Panc1 (cell line): ENCODE data around the gene TCTN3. TPM values are rescaled to one million over a fixed set of nuclear protein-coding genes. Genes with fewer than 3 reads are reported as not detected.

Experiments used
- ATAC-seq: fragments of 200-7000 bp; cut with Tn5 transposase; 2 replicates; pipeline ENCODE4 v1.9.1; 2020; ENCODE audit warnings: mild to moderate bottlenecking, moderate library complexity
- BruUV-seq: library from RNA; stranded (reverse); fragments of 400-500 nt; replicated peaks from 2 replicates; lab custom pipeline; 2021; lab: Mats Ljungman, UMichigan
- CTCF ChIA-PET: fragments of 300-600 bp; sonication (Branson Sonifier 250); formaldehyde crosslinking; loops from one replicate; lab custom pipeline; 2022; ENCODE audit warnings: antibody characterized with exemption; lab: Charles Lee
- POLR2A ChIA-PET: fragments of 300-600 bp; sonication (Branson Sonifier 250); formaldehyde crosslinking; loops from one replicate; lab custom pipeline; 2022; ENCODE audit warnings: antibody characterized with exemption; lab: Charles Lee
- DNase-seq: peaks from one replicate; pipeline ENCODE4 v3.0.0-alpha.2; 2010; ENCODE audit warnings: low read depth, low spot score
- H3K27ac ChIP-seq: 2 replicates; pipeline ENCODE4 v1.5.1; 2011; ENCODE audit warnings: mild to moderate bottlenecking, low read length, inconsistent platforms
- H3K27me3 ChIP-seq: fragments of 200-500 bp; sonication (Bioruptor generic); 2 replicates; pipeline ENCODE4 v1.6.0; 2014; ENCODE audit warnings: low read length, inconsistent platforms; ENCODE audit not compliant: control insufficient read depth, insufficient read depth
- H3K36me3 ChIP-seq: fragments of 200-500 bp; sonication (Bioruptor generic); 2 replicates; pipeline ENCODE4 v1.5.1; 2014; ENCODE audit warnings: inconsistent platforms, mild to moderate bottlenecking, low read length, moderate library complexity; ENCODE audit not compliant: control insufficient read depth, insufficient read depth
- H3K4me1 ChIP-seq: 2 replicates; pipeline ENCODE4 v1.5.1; 2011; ENCODE audit warnings: inconsistent platforms, mild to moderate bottlenecking, low read length, moderate library complexity; ENCODE audit not compliant: control insufficient read depth, insufficient read depth
- H3K4me3 ChIP-seq, 2 experiments: 2 replicates each; pipeline ENCODE4 v1.5.1; 2011 to 2012; ENCODE audit warnings: low read depth in 2 of 2, low read length in 2 of 2, mild to moderate bottlenecking in 2 of 2, inconsistent platforms in 1 of 2, moderate library complexity in 1 of 2
- H3K9me3 ChIP-seq: fragments of 200-500 bp; sonication (Bioruptor generic); 2 replicates; pipeline ENCODE4 v1.5.1; 2014; ENCODE audit warnings: low read depth, mild to moderate bottlenecking, inconsistent platforms, low read length, moderate library complexity; ENCODE audit not compliant: control insufficient read depth, insufficient read depth
- POLR2AphosphoS5 ChIP-seq: IDR thresholded peaks from 2 replicates; pipeline ENCODE4 v1.6.1; 2012; ENCODE audit warnings: mild to moderate bottlenecking, low read depth, low read length, moderate library complexity
- SIN3A ChIP-seq: IDR thresholded peaks from 2 replicates; pipeline ENCODE4 v1.6.1; 2012; ENCODE audit warnings: low read depth, mild to moderate bottlenecking, low read length, moderate library complexity, borderline replicate concordance; ENCODE audit not compliant: insufficient read depth
- TCF7L2 ChIP-seq: IDR thresholded peaks from 2 replicates; pipeline ENCODE4 v1.6.1; 2011; ENCODE audit warnings: mild to moderate bottlenecking, low read depth, low read length, inconsistent platforms
- in situ Hi-C: cut with HindIII; loops from 2 replicates; pipeline ENCODE4 v1.10.0; 2016; ENCODE audit warnings: low sequenced_read_pairs, low pct_unique_long_range_greater_than_20kb
- intact Hi-C: fragments of 100-400 bp; cut with micrococcal nuclease; formaldehyde crosslinking; loops from one replicate; pipeline ENCODE4 v1.10.0; 2022; ENCODE audit not compliant: unreplicated experiment
- total RNA-seq: library from RNA; stranded (reverse); gene quantifications from one replicate; pipeline ENCODE4 v1.2.1, GENCODE V29; 2021; ENCODE audit not compliant: unreplicated experiment
- TF ChIP-seq, protein P1 (sequence below), 2 experiments: IDR thresholded peaks; 2 replicates each; pipeline ENCODE4 v1.6.1; 2011 to 2012; ENCODE audit warnings: low read depth in 2 of 2, control low read depth in 1 of 2, low read length in 1 of 2, mild to moderate bottlenecking in 1 of 2, moderate library complexity in 1 of 2; ENCODE audit not compliant: insufficient read depth in 1 of 2
- TF ChIP-seq, protein P2 (sequence below): fragments of 450-650 bp; IDR thresholded peaks from 2 replicates; pipeline ENCODE4 v1.5.1; 2017; ENCODE audit warnings: mild to moderate bottlenecking

TCTN3 gene
- total RNA-seq, 1 experiment from 2014 or later = 56.6 TPM

DNA sequence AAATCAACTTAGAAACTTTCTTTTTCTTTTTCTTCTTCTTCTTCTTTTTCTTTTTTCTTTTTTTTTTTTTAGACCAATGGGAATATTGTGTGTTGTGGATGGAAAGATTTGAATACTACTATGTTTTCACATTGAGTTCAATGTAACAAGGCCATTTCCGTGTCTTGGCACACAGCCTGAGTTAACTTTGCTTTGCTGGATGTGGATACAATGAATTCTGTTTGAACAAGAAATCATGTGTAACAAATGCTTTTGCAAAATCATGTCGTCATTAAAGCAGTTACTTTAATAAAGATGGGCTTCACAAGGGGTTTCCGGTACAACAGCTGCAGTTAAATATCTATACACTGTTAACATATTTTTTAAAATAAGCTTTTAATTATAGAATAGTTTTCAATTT, 48.8 kb upstream of the TCTN3 start:
- DNase-seq (no peak), ATAC-seq (no peak)
- CTCF ChIA-PET = no interaction called here
- POLR2A ChIA-PET = no interaction called here
- no peak overlapping the region for H3K4me3 ChIP-seq
- no peaks in the 10 kb centered on the region for H3K9me3 ChIP-seq
- no peaks in the 10 kb centered on the region for H3K36me3 ChIP-seq
- no peaks in the 10 kb centered on the region for H3K4me1 ChIP-seq
- TF ChIP-seq SIN3A (no peak), TCF7L2 (no peak), POLR2AphosphoS5 (no peak)
- TF ChIP-seq, protein P1, sequence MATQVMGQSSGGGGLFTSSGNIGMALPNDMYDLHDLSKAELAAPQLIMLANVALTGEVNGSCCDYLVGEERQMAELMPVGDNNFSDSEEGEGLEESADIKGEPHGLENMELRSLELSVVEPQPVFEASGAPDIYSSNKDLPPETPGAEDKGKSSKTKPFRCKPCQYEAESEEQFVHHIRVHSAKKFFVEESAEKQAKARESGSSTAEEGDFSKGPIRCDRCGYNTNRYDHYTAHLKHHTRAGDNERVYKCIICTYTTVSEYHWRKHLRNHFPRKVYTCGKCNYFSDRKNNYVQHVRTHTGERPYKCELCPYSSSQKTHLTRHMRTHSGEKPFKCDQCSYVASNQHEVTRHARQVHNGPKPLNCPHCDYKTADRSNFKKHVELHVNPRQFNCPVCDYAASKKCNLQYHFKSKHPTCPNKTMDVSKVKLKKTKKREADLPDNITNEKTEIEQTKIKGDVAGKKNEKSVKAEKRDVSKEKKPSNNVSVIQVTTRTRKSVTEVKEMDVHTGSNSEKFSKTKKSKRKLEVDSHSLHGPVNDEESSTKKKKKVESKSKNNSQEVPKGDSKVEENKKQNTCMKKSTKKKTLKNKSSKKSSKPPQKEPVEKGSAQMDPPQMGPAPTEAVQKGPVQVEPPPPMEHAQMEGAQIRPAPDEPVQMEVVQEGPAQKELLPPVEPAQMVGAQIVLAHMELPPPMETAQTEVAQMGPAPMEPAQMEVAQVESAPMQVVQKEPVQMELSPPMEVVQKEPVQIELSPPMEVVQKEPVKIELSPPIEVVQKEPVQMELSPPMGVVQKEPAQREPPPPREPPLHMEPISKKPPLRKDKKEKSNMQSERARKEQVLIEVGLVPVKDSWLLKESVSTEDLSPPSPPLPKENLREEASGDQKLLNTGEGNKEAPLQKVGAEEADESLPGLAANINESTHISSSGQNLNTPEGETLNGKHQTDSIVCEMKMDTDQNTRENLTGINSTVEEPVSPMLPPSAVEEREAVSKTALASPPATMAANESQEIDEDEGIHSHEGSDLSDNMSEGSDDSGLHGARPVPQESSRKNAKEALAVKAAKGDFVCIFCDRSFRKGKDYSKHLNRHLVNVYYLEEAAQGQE (IDR thresholded peaks at IDR 0.05; ENCODE audit: insufficient read depth in 1 of 2, low read depth in 2 of 2, low read length in 1 of 2) = no peak
- TF ChIP-seq, protein P2, sequence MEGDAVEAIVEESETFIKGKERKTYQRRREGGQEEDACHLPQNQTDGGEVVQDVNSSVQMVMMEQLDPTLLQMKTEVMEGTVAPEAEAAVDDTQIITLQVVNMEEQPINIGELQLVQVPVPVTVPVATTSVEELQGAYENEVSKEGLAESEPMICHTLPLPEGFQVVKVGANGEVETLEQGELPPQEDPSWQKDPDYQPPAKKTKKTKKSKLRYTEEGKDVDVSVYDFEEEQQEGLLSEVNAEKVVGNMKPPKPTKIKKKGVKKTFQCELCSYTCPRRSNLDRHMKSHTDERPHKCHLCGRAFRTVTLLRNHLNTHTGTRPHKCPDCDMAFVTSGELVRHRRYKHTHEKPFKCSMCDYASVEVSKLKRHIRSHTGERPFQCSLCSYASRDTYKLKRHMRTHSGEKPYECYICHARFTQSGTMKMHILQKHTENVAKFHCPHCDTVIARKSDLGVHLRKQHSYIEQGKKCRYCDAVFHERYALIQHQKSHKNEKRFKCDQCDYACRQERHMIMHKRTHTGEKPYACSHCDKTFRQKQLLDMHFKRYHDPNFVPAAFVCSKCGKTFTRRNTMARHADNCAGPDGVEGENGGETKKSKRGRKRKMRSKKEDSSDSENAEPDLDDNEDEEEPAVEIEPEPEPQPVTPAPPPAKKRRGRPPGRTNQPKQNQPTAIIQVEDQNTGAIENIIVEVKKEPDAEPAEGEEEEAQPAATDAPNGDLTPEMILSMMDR = no peak
- BruUV-seq = no TSS peak
- in situ Hi-C loops = no loop called here
- H3K27ac ChIP-seq = no peak overlapping the region
- no peaks in the 10 kb centered on the region for H3K27me3 ChIP-seq
- intact Hi-C loops = no loop called here

DNA sequence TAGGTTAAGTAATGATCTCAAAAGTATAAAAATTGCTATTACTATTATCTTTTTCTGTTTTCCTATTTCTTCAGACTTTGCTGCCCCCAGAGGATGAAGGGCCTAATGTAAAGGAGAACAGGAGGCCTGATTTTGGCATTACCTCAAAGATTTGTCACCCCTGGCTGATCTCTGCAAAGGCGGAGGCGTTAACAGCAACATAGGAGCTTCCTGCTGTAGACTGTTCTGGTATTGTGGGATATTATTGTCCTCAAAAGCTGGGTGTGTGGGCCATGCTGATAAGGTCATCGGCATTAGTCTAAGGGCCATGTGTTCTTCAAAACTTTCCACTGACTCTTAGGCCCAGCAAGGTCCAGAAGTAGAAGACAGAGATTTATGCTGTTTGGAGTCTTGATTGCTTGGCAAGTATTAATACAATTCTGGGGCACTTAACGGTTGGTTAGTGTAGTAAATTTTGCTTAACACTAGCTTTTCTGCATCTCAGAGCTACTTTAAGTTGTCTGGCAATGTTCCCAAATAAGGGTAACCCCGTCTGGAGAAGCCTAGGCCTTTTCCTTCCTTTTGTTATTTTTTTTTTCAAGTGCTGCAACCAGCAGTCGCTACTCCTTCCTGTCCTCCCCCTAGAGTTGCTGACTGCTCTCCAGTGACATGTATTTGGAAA, 48.2 kb upstream of the TCTN3 start:
- ChIA-PET POLR2A (no interaction called here), CTCF (no interaction called here)
- Histone ChIP-seq H3K9me3 (no peaks in the 10 kb centered on the region), H3K4me1 (no peaks in the 10 kb centered on the region), H3K27me3 (no peaks in the 10 kb centered on the region), H3K4me3 (no peak overlapping the region), H3K36me3 (no peaks in the 10 kb centered on the region), H3K27ac (no peak overlapping the region)
- TF ChIP-seq SIN3A (no peak), POLR2AphosphoS5 (no peak), TCF7L2 (no peak)
- TF ChIP-seq, protein P1 (IDR thresholded peaks at IDR 0.05; ENCODE audit: insufficient read depth in 1 of 2, low read depth in 2 of 2, low read length in 1 of 2) = no peak
- TF ChIP-seq, protein P2 = peak; percentile 11; the same call in 1 of the 2 replicates
- in situ Hi-C loops = no loop called here
- no TSS peak for BruUV-seq
- intact Hi-C loops = no loop called here
- ATAC-seq (no peak), DNase-seq (no peak)
